ENCODE data around the gene PXDC1. TPM values are rescaled to one million over a fixed set of nuclear protein-coding genes. Genes with fewer than 3 reads are reported as not detected.

PXDC1 gene
- total RNA-seq, 6 experiments from 2014 or later: 50.5 to 250 (median 97.5) TPM

GRCh38 chr6:3788408-3789017 lies 37.0 kb upstream of the PXDC1 start:
- ATAC-seq: peak; percentile 55 to 84 (median 72)
- WGBS (ENCODE audit: insufficient coverage, low coverage, low lambda C conversion rate, missing lambda C conversion rate): 39% methylated on average over 7 of the region's 12 CpGs
- H3K9me3 ChIP-seq: no peaks in the 10 kb centered on the region
- peak overlapping the region in 2 of 3 donors; percentile 33 to 43 for H3K4me3 ChIP-seq
- intact Hi-C loops (cut with DNase I): no loop called here
- TF ChIP-seq POLR2A (IDR thresholded peaks at IDR 0.05): peak; percentile 79
- no peak for TF ChIP-seq CTCF (IDR thresholded peaks at IDR 0.05)
- H3K27me3 ChIP-seq: no peaks in the 10 kb centered on the region
- peak; percentile 34 to 88 (median 86) for DNase-seq
- peak overlapping the region; percentile 88 to 99 (median 98) for H3K27ac ChIP-seq
- no peaks in the 10 kb centered on the region for H3K36me3 ChIP-seq
- H3K4me1 ChIP-seq: peaks cover 0 to 53% (median 19%) of the 10 kb centered on the region in 4 donors

GRCh38 chr6:3786141-3786540 lies 34.6 kb upstream of the PXDC1 start:
- no peak for TF ChIP-seq POLR2A (IDR thresholded peaks at IDR 0.05)
- no peak for TF ChIP-seq CTCF (IDR thresholded peaks at IDR 0.05)
- H3K4me1 ChIP-seq: peaks cover 0 to 54% (median 19%) of the 10 kb centered on the region in 4 donors
- intact Hi-C loops (cut with DNase I): no loop called here
- WGBS (ENCODE audit: insufficient coverage, low coverage, low lambda C conversion rate, missing lambda C conversion rate): 76% methylated on average over 2 of the region's 4 CpGs
- H3K27me3 ChIP-seq: no peaks in the 10 kb centered on the region
- peak overlapping the region in 2 of 3 donors; percentile 98 to 99 for H3K27ac ChIP-seq
- no peak overlapping the region for H3K4me3 ChIP-seq
- no peaks in the 10 kb centered on the region for H3K36me3 ChIP-seq
- DNase-seq (no peak), ATAC-seq (no peak)
- H3K9me3 ChIP-seq: no peaks in the 10 kb centered on the region

GRCh38 chr6:3785745-3786098 lies 34.2 kb upstream of the PXDC1 start:
- Histone ChIP-seq H3K36me3 (no peaks in the 10 kb centered on the region), H3K27me3 (no peaks in the 10 kb centered on the region), H3K27ac (peak overlapping the region in 2 of 3 donors; percentile 98 to 99), H3K9me3 (no peaks in the 10 kb centered on the region), H3K4me1 (peaks cover 0 to 50% (median 19%) of the 10 kb centered on the region in 4 donors), H3K4me3 (no peak overlapping the region)
- no peak for DNase-seq
- TF ChIP-seq POLR2A (IDR thresholded peaks at IDR 0.05): no peak
- TF ChIP-seq CTCF (IDR thresholded peaks at IDR 0.05): no peak
- intact Hi-C loops (cut with DNase I): no loop called here
- no peak for ATAC-seq
- WGBS (ENCODE audit: insufficient coverage, low coverage, low lambda C conversion rate, missing lambda C conversion rate): 60% methylated on average over 5 of the region's 5 CpGs

- Histone ChIP-seq H3K36me3 (no peaks in the 10 kb centered on the region), H3K27me3 (no peaks in the 10 kb centered on the region), H3K4me1 (peaks cover 0 to 44% (median 16%) of the 10 kb centered on the region in 4 donors), H3K9me3 (no peaks in the 10 kb centered on the region), H3K4me3 (no peak overlapping the region), H3K27ac (peak overlapping the region in 1 of 3 donors; percentile 99)
- TF ChIP-seq CTCF (IDR thresholded peaks at IDR 0.05): no peak
- TF ChIP-seq POLR2A (IDR thresholded peaks at IDR 0.05): no peak
- 57% methylated on average over 14 of the region's 26 CpGs for WGBS (ENCODE audit: insufficient coverage, low coverage, low lambda C conversion rate, missing lambda C conversion rate)
- no peak for DNase-seq
- no peak for ATAC-seq
- intact Hi-C loops (cut with DNase I): no loop called here
Measured at GRCh38 chr6:3784885-3785744, 33.6 kb upstream of the PXDC1 start.

Data from right lobe of liver (tissue), 6 donors.